Activated CD4-positive, alpha-beta T cell treated with anti-CD3 and anti-CD28 coated beads, Interleukin-2, Interleukin-4, amounts not matched to agents 100 ng/mL and 50 ng/mL, durations not matched to agents 16 hours and 8 hours (primary cell): Measurements from ENCODE around the gene CD58.

Source experiments
- DNase-seq: peaks from one replicate; pipeline ENCODE4 v3.0.0-alpha.2; 2020; ENCODE audit warnings: low spot score

Gene CD58

GRCh38 chr1:116508085-116508983, 62.5 kb downstream of the CD58 start:
- DNase-seq: peak; percentile 39

DNA sequence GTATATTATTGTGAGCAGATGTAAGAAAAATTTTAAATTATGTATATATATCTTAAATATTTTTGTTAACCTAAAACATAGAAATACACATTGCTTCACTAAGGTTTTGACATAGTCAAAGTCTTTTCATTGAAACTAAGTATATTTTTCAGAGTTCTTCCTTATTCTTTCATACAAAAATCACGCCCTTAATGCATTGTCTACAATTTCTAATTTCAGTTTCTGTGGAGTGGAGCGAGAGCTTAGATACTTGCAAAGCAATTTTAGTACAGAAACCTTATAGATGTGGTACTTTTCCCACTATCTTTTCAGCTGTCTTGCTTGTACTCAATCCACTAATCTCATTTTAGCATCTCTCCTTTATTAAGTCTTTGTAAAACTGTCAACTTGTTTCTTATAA, 63.2 kb downstream of the CD58 start:
- DNase-seq: no peak

DNA sequence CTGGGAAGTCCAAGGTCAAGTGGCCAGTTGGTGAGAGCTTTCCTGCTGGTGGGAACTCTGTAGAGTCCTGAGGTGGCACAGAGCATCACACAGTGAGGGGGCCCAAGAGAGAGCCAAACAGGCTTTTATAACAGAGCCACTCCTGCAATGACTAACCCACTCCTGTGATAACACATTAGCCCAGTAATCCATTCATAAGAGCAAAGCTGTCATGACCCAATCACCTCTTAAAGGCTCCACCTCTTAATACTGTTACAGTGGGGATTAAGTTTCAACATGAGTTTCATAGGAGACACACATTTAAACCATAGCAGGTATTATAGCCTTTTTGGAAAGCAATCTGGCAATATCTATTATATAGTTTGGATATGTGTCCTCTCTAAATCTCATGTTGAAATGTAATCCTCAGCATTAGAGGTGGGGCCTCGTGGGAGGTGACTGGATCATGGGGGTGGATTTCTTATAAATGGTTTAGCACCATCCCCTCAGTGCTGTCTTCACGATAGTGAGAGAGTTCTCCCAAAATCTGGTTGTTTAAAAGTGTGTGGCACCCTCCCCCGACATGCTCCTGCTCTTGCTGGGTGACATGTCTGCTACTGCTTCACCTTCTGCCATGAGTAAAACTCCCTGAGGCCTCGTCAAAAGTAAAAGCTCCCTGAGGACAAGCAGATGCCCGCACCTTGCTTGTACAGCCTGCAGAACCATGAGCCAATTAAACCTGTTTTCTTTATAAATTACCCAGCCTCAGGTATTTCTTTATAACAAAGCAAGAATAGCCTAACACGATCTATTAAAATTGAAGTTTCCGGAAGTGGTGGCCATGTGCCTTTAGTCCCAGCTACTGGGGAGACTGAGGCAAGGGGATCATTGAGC, 64.5 kb downstream of the CD58 start:
- DNase-seq: peak; percentile 60

GRCh38 chr1:116504308-116505156, 66.3 kb downstream of the CD58 start:
- peak; percentile 94 for DNase-seq

DNA sequence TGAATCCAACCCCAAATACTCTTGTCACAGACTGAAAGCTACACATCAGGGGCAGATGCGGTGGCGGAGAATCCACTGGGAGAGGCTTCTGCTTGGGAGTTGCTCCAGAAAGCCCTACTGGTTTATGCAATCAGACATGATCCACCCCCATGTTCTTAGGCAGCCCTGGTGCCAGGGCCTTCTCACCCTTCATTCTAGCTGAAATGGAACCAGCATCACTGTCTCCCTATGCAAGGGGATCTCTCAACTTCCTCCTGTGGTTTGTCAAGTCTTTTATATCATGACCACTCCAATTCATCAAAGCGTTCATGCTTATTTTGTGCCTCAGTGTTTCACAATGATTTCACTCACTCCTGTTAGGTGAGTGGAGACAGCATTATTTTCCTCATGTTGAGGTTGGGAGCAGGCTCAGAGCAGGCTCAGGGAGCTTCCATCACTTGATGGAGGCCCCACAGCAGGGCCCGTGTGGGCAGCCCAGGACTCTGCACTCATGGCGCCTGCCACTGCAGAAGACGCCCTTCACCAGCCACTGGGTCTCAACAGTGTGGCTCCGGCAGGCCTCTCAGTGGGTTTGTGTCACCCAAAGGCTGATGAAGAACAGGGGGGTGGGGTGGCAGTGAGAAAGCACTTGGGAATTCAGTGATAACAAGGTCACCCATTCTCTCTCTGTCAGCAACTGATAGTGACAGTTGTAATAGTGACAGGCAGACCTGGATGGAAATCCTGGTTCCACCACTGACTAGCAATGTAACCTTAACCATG, 67.1 kb downstream of the CD58 start:
- peak; percentile 29 for DNase-seq

- no peak for DNase-seq
These were observed 68.0 kb downstream of the CD58 start for GRCh38 chr1:116502671-116503314.

GRCh38 chr1:116501870-116502244, 69.0 kb downstream of the CD58 start:
- DNase-seq: no peak

- no peak for DNase-seq
These were observed 69.5 kb downstream of the CD58 start for GRCh38 chr1:116501125-116501869.

- peak; percentile 67 for DNase-seq
These were observed 71.8 kb downstream of the CD58 start for GRCh38 chr1:116498789-116499628.

DNA sequence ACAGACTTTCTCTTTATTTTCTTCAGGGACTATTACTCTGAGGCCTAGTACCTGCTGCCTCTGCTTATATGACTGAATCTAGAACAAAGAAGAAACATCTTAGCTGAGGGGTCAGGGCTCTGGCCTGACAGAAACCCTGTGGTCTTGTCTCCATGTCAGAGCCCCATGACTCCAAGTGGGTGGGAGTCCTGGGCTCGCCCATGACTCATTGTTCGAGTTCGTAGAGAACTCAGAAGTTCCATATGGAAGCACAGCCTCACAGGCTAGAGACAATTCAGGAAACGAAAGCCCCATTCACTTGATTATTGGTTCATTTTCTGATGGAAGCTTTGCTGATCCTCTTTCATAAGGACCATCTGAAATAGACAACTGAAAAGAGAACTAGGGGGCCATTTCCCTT, 73.2 kb downstream of the CD58 start:
- DNase-seq: no peak

DNA sequence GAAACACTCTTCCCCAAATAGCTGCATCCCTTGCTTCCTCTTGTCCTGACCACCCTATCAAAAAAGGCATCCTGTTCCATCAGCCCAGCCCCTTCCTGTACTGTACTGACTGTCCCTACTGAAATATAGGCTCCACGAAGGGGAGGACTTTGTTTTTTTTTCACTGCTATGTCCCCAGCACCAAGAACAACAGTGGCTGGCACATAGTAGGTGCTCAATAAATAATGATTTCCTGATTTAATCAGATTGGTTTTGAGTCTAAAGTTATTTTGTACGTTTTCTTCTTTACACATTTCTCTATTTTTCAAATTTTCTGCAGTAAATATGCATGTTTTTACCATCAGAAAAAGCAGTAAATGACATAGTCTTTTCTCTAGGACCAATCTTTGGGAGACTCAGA, 73.9 kb downstream of the CD58 start:
- DNase-seq: no peak

- no peak for DNase-seq
These were observed 74.4 kb downstream of the CD58 start for GRCh38 chr1:116496380-116496779.

GRCh38 chr1:116495535-116495934, 75.3 kb downstream of the CD58 start:
- DNase-seq: no peak

DNA sequence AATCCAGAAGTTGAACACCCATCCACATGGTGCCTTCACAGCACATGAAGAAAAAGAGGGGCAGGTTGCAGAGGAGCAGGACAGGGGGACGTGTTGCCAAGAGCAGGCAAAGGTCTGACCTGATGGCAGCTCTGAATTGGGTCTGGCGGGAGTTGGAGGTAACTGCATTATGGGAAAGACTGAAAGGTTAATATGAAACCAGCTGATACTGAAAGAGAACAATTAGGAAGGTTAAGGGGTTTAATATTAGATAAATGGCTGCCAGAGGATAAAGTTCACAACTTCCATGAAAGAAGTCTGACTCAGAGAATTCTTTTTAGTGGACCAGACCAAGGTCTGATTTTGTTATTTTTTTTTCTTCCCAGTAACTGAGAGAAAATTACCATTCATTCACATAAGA, 76.1 kb downstream of the CD58 start:
- DNase-seq: no peak

DNA sequence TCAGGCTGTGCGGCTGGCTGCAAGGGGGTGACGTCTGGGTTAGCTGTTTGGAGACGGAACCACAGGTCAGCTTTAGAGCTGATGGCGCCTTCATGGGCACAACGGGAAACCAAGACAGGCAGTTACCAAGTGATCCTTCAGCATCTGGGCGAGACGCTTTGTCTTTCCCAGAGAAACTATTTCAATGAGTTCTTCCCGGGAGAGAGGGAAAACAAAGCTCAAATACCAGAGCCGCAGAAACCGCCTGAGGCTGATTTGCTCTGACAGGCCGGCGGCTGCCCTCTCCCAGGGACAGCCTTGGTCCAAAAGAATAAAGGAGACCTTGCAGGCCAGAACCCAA, 76.5 kb downstream of the CD58 start:
- no peak for DNase-seq

DNA sequence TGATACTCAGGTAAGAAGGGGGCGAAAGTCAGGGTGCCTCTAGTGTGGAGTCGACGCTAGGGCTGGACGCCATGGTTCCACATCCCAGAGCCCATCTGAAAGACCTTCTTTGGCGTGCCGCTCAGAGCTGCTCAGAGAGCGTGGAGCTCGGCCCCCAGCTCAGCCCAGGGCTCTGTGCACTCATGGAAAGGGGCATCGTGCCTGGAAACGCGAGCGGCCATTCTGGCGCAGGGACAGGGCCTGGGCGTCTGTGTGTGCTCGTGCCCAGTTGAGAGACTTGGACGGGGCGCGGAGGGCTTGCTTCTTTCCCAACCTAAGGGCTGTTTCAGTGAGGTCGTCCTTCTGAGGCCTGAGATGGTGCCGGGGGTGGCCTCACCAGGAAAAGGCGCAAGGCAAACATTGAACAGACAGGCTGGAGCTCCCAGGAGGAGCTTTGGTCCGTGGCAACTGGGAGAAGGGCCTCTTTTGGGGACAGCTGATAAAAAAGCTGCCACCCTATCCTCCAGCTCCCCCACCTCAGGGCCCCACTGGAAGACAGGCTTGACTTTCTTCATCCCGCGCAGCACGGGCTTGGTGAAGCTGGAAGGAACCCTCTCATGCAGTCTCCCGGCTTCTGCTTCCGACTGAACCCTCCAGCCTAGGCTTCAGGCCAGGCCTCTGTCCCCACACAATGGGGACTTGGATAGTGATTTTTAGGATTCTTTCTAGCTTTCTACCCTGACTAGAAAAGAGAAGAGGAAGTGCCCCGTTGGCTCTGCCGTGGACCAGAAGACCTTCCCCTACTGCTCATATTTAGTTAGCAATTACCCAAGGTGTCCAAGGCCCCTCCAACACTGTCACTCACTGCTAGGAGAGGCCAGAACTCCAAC, 77.1 kb downstream of the CD58 start:
- DNase-seq: no peak

DNA sequence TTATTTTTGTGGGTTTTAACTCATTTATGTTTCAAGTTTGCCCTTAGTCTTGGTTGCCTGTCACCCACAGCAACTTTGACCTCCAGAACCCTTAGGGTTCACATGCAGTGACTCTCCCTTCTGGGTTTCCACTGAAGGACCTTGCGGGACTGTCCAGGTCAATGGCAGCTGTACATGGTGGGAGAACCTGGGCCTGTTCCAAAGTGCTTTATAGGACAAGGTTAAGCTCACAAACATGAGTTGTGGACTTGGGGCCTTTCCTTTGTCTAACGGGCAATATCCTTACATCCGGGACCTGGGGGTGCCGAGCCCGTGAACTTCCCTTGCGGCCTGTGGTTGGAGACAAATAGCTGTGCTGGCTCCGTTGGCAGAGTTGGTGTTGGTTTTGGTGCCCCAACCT, 77.8 kb downstream of the CD58 start:
- DNase-seq: no peak

DNA sequence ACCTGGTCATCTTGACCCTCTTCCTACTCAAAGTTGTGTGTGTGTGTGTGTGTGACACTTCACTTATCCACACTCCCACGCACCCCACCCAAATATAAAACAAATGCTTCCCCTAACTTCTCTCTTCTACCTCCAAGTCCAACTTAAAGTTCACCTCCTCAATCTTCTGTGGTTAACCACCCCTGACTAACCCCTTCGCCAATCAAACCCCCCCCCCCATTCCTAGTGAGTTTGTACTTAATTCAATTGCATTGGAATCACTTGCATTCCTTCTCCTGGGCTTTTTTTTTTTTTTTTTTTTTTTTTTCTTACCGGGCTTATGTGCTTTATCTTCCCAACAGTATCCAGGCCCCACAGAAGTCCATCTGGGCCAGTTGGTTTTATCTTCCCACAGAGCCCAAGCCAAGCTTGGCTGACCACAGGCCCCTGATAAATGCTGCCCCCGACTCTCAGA, 78.4 kb downstream of the CD58 start:
- DNase-seq: no peak
